ENCODE measurements around the gene LBP.
"Not testable (repeated sequence)": the region's sequence is repeated elsewhere in the genome, so short reads cannot be mapped to it uniquely, and the experiment has no call there.

LBP gene

GRCh38 chr20:38395751-38396395 is 49.6 kb downstream of the LBP start:
- H3K27ac ChIP-seq (ENCODE audit: extremely low read depth, low read depth, low read length); H3K4me3 ChIP-seq (ENCODE audit: low read depth, low read length); POLR2A ChIA-PET; H3K4me1 ChIP-seq (ENCODE audit: control insufficient read depth, insufficient read depth, low read length); H3K36me3 ChIP-seq (ENCODE audit: control insufficient read depth in 2 of 2, insufficient read depth in 1 of 2, low read length in 2 of 2); H3K9me3 ChIP-seq (ENCODE audit: control insufficient read depth, insufficient read depth, low read depth, low read length): not testable (repeated sequence)
- CTCF ChIA-PET, result interaction anchor here (0.6 to 2.1 kb wide), 3 partner anchors 10 to 141 kb away, joined by 3 to 6 read pairs (median 5); no protein-coding TSS in a partner anchor

GRCh38 chr20:38402089-38402488 is 55.8 kb downstream of the LBP start:
- CTCF ChIA-PET, result interaction anchor here (0.6 kb wide), 1 partner anchor 37 kb away, joined by 4 read pairs; no protein-coding TSS in a partner anchor
- no peak for TF ChIP-seq ZFP37 (tag by site-specific recombination; IDR thresholded peaks at IDR 0.05)
- no peak for TF ChIP-seq YY1 (tag by site-specific recombination; IDR thresholded peaks at IDR 0.05)
- no peak for TF ChIP-seq ZNF155 (tag by site-specific recombination; IDR thresholded peaks at IDR 0.05)
- no peak for TF ChIP-seq ZNF416 (tag by site-specific recombination; IDR thresholded peaks at IDR 0.05)
- no peak for TF ChIP-seq ZNF654 (tag by site-specific recombination; IDR thresholded peaks at IDR 0.05; ENCODE audit: low read depth)
- no peak for TF ChIP-seq SP7 (tag by site-specific recombination; IDR thresholded peaks at IDR 0.05)
- POLR2A ChIA-PET, result no interaction called here

GRCh38 chr20:38402816-38403215 is 56.5 kb downstream of the LBP start:
- Histone ChIP-seq H3K4me1 (ENCODE audit: control insufficient read depth, insufficient read depth, low read length) (no peaks in the 10 kb centered on the region), H3K9me3 (ENCODE audit: control insufficient read depth, insufficient read depth, low read depth, low read length) (no peaks in the 10 kb centered on the region), H3K36me3 (ENCODE audit: control insufficient read depth in 2 of 2, insufficient read depth in 1 of 2, low read length in 2 of 2) (no peaks in the 10 kb centered on the region), H3K27ac (ENCODE audit: extremely low read depth, low read depth, low read length) (no peak overlapping the region), H3K4me3 (ENCODE audit: low read depth, low read length) (no peak overlapping the region)
- CTCF ChIA-PET, result no interaction called here
- TF ChIP-seq ZNF677 (tag by site-specific recombination; IDR thresholded peaks at IDR 0.05) (no peak), ZNF747 (tag by site-specific recombination; IDR thresholded peaks at IDR 0.05) (no peak), ZNF324 (tag by site-specific recombination; IDR thresholded peaks at IDR 0.05) (no peak), TRIM28 (IDR thresholded peaks at IDR 0.05; ENCODE audit: borderline replicate concordance, low read length) (no peak), ZNF112 (tag by site-specific recombination; IDR thresholded peaks at IDR 0.05) (no peak), ZNF37A (tag by site-specific recombination; IDR thresholded peaks at IDR 0.05) (no peak)
- POLR2A ChIA-PET, result no interaction called here

More at GRCh38 chr20:38402089-38402488, 55.8 kb downstream of the LBP start:
- H3K4me3 ChIP-seq (ENCODE audit: low read depth, low read length), result no peak overlapping the region
- H3K27ac ChIP-seq (ENCODE audit: extremely low read depth, low read depth, low read length), result no peak overlapping the region
- no peaks in the 10 kb centered on the region for H3K36me3 ChIP-seq (ENCODE audit: control insufficient read depth in 2 of 2, insufficient read depth in 1 of 2, low read length in 2 of 2)
- no peaks in the 10 kb centered on the region for H3K4me1 ChIP-seq (ENCODE audit: control insufficient read depth, insufficient read depth, low read length)
- no peaks in the 10 kb centered on the region for H3K9me3 ChIP-seq (ENCODE audit: control insufficient read depth, insufficient read depth, low read depth, low read length)

- CTCF ChIA-PET, result no interaction called here
- no peak for TF ChIP-seq YY2 (tag by site-specific recombination; IDR thresholded peaks at IDR 0.05)
- TF ChIP-seq ZBTB8A (tag by site-specific recombination; IDR thresholded peaks at IDR 0.05), result no peak
- no peak for TF ChIP-seq BCL11B (tag by site-specific recombination; IDR thresholded peaks at IDR 0.05; ENCODE audit: low read depth)
- TF ChIP-seq KLF9 (tag by site-specific recombination; IDR thresholded peaks at IDR 0.05; ENCODE audit: low read depth), result no peak
- no peak for TF ChIP-seq ZNF555 (tag by site-specific recombination; conservative IDR thresholded peaks at IDR 0.05)
- TF ChIP-seq PRDM6 (tag by site-specific recombination; IDR thresholded peaks at IDR 0.05), result no peak
- no peak for TF ChIP-seq ZNF350 (tag by site-specific recombination; IDR thresholded peaks at IDR 0.05)
- no peak for TF ChIP-seq ZNF157 (tag by site-specific recombination; IDR thresholded peaks at IDR 0.05)
- no peak for TF ChIP-seq ZNF548 (tag by site-specific recombination; IDR thresholded peaks at IDR 0.05)
- TF ChIP-seq ZNF221 (tag by site-specific recombination; IDR thresholded peaks at IDR 0.05; ENCODE audit: borderline replicate concordance), result no peak
- TF ChIP-seq ZNF777 (tag by site-specific recombination; IDR thresholded peaks at IDR 0.05; ENCODE audit: borderline replicate concordance), result no peak
- TF ChIP-seq ZSCAN18 (tag by site-specific recombination; IDR thresholded peaks at IDR 0.05), result no peak
- TF ChIP-seq GLIS2 (tag by site-specific recombination; IDR thresholded peaks at IDR 0.05), result no peak
- Histone ChIP-seq H3K36me3 (ENCODE audit: control insufficient read depth in 2 of 2, insufficient read depth in 1 of 2, low read length in 2 of 2) (no peaks in the 10 kb centered on the region), H3K4me3 (ENCODE audit: low read depth, low read length) (no peak overlapping the region), H3K27ac (ENCODE audit: extremely low read depth, low read depth, low read length) (no peak overlapping the region), H3K4me1 (ENCODE audit: control insufficient read depth, insufficient read depth, low read length) (no peaks in the 10 kb centered on the region), H3K9me3 (ENCODE audit: control insufficient read depth, insufficient read depth, low read depth, low read length) (no peaks in the 10 kb centered on the region)
- POLR2A ChIA-PET, result no interaction called here
Measured at GRCh38 chr20:38404016-38404415, 57.7 kb downstream of the LBP start.
